ENCODE data around the gene MTA1. TPM values are rescaled to one million over a fixed set of nuclear protein-coding genes. Genes with fewer than 3 reads are reported as not detected.
A peak's percentile ranks its signal among the peaks of the same experiment; 100 is the strongest.

Gene MTA1
- total RNA-seq, 1 donor from 2014 or later: 192 TPM

DNA sequence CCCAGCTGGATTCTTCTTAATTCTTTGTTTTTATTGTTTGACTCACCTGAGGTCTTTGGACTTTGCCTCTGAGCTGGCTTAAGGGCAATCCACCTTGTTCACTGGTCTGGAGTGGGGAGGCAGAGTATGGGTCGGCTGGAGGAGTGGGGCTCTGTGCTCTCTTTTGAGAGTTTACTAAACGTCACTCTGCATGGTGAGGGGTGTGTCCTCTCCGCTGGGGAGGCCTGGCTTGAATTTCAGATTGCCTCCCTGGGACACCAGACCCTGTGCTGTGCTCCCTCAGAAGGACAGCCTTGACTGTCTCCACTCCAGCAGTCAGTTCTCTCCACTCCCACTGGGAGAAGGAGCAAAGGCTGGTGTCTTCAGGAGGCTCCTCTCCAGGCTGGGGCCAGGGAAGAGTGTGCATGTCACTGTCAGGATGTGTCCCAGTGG lies 1.9 kb upstream of the MTA1 start:
- DNase-seq: no peak
- H3K27me3 ChIP-seq (ENCODE audit: low read depth): peaks cover 7% of the 10 kb centered on the region
- intact Hi-C loops (cut with micrococcal nuclease): no loop called here
- no peaks in the 10 kb centered on the region for H3K36me3 ChIP-seq
- H3K9me3 ChIP-seq (replicated peaks): no peaks in the 10 kb centered on the region
- H3K4me3 ChIP-seq: no peak overlapping the region
- H3K27ac ChIP-seq (replicated peaks): no peak overlapping the region
- peaks cover 62% of the 10 kb centered on the region for H3K4me1 ChIP-seq
- TF ChIP-seq, protein P1, sequence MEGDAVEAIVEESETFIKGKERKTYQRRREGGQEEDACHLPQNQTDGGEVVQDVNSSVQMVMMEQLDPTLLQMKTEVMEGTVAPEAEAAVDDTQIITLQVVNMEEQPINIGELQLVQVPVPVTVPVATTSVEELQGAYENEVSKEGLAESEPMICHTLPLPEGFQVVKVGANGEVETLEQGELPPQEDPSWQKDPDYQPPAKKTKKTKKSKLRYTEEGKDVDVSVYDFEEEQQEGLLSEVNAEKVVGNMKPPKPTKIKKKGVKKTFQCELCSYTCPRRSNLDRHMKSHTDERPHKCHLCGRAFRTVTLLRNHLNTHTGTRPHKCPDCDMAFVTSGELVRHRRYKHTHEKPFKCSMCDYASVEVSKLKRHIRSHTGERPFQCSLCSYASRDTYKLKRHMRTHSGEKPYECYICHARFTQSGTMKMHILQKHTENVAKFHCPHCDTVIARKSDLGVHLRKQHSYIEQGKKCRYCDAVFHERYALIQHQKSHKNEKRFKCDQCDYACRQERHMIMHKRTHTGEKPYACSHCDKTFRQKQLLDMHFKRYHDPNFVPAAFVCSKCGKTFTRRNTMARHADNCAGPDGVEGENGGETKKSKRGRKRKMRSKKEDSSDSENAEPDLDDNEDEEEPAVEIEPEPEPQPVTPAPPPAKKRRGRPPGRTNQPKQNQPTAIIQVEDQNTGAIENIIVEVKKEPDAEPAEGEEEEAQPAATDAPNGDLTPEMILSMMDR (IDR thresholded peaks at IDR 0.05; ENCODE audit: borderline replicate concordance): no peak

DNA sequence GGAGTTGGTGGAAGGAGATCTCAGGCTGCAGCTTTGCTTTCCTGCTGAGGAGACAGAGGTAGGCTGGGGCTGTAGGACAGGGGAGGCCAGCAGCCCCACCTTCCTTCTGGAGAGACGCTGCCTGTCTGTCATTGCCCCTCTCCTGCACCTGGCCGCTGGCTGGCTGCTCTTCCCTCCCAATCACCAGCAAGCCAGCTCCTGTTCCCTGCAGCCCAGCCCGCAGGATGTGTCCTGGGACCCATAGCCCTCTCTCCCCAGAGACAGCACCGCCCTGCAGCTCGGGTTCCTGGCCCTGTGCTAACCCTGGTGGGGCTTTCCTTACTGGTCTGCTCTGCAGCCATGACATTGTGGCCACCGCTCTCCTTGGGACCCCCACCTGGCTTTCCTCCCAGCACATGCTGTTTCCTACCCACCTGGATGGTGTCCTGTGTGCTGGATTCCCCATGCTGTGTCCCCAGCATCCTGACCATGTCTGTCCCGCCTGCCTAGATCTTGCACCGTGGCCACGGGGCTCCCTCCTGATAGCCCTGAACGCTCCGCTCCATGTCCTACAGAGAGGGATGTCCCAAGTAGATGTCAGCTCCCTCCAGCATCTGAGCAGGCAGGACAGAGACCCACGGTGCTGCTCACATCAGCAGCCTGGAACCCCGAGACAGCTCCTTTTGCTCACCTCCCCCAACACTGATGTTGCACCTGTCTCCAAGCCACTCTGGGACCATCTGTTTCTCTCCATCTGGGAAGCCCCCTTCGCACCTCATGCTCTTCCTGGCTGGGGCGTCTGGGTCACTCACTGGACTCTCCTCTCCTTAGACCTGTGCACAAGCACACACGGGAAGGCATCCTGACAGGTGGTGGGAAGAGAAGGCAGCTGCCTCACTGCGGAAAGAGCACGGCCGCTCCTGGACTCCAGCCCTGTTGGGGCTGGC lies 1.1 kb upstream of the MTA1 start:
- TF ChIP-seq, protein P1 (IDR thresholded peaks at IDR 0.05; ENCODE audit: borderline replicate concordance): no peak
- H3K4me3 ChIP-seq: peak overlapping the region; percentile 82
- H3K27me3 ChIP-seq (ENCODE audit: low read depth): no peaks in the 10 kb centered on the region
- peak overlapping the region; percentile 87 for H3K27ac ChIP-seq (replicated peaks)
- H3K36me3 ChIP-seq: no peaks in the 10 kb centered on the region
- peaks cover 67% of the 10 kb centered on the region for H3K4me1 ChIP-seq
- DNase-seq: no peak
- intact Hi-C loops (cut with micrococcal nuclease): no loop called here
- H3K9me3 ChIP-seq (replicated peaks): no peaks in the 10 kb centered on the region

DNA sequence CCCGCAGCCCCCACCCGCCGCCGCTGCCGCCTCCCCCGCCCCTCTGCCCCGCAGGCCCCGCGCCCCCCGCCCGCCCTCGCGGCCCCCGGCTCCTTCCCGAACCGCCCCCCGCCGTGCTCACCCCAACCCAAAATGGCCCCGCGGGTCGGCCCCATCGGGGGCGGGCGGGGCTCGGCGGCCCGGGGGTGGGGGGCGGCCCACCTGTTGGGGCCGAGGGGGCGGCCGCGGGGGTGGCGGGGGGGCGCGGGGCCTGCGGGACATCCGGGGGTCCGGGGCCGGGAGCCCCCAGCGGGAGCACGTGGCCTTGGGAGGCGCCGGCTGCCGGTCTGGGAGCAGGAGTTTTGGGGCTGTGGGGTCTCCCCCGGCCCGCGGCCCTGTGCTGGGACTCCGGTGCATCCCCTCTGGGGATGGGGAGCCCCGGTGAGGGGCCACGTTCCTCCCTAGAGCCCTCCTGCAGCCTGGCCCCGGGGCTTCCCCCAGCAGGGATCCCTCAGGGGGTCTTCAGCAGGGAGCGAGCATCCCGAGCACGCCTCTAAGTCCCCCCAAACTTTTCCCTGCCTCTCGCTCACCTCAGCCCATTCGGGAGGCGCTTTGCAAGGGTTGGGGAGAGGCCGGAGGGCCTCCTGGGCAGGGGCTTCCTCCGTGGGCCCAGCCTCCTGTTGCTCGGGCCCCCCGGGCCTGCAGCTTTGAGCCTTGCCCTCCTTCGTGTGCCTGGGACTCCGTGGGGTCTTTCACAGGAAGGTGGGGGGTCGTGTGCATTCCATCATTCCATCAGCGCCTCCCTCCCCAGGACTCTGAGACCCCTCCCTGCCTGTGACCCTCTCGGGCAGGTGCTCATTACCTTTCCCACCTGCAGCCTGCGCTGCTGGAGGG lies 710 bp downstream of the MTA1 start:
- Histone ChIP-seq H3K36me3 (no peaks in the 10 kb centered on the region), H3K27me3 (ENCODE audit: low read depth) (no peaks in the 10 kb centered on the region), H3K27ac (replicated peaks) (peak overlapping the region; percentile 87), H3K4me1 (peaks cover 64% of the 10 kb centered on the region), H3K9me3 (replicated peaks) (no peaks in the 10 kb centered on the region), H3K4me3 (peak overlapping the region; percentile 82)
- TF ChIP-seq, protein P1 (IDR thresholded peaks at IDR 0.05; ENCODE audit: borderline replicate concordance): no peak
- intact Hi-C loops (cut with micrococcal nuclease): no loop called here
- no peak for DNase-seq

DNA sequence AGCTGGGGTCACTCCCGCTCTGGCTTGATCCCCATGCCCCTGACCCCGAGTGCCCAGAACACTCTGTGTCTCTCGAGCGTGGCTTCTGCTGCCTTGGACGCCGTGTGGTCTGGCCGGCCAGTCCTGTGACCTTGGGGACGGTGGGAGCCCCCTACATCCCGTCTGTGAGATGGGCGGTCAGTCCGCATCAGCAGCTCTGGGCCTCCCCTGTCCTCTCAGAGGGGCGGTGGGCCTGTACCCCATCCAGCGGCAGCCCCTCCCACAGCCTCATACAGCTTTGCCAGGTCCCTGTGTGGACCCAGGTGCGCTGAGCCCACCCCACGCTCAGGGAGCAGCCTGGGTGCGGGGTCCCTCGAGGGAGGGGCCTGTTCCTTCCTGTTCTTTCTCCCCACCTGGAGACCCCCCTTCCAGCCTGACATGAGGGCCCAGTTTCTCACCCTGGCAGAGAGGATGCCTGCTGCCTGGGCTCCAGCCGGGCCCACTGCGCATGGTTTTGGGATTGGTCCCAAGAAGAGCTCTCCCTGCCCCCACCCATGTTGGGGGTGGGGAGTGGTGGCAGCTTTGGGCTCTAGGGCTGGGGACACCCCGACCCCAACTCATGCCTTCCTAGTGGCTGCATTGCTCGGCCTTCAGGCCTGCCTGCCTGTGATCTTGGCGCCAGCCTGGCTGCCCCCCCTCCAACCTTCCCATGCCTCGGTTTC lies 1.5 kb downstream of the MTA1 start:
- no peak for DNase-seq
- no peaks in the 10 kb centered on the region for H3K27me3 ChIP-seq (ENCODE audit: low read depth)
- intact Hi-C loops (cut with micrococcal nuclease): no loop called here

More for the DNA sequence above, 1.5 kb downstream of the MTA1 start:
- no peaks in the 10 kb centered on the region for H3K36me3 ChIP-seq
- TF ChIP-seq, protein P1 (IDR thresholded peaks at IDR 0.05; ENCODE audit: borderline replicate concordance): no peak
- no peaks in the 10 kb centered on the region for H3K9me3 ChIP-seq (replicated peaks)
- peak overlapping the region; percentile 87 for H3K27ac ChIP-seq (replicated peaks)
- peaks cover 57% of the 10 kb centered on the region for H3K4me1 ChIP-seq
- H3K4me3 ChIP-seq: peak overlapping the region; percentile 82

Data from left ventricle myocardium inferior (tissue), 1 donor.